ENCODE results near the gene NUP153.
"Not testable (repeated sequence)": the region's sequence is repeated elsewhere in the genome, so short reads cannot be mapped to it uniquely, and the experiment has no call there.

The NUP153 gene

DNA sequence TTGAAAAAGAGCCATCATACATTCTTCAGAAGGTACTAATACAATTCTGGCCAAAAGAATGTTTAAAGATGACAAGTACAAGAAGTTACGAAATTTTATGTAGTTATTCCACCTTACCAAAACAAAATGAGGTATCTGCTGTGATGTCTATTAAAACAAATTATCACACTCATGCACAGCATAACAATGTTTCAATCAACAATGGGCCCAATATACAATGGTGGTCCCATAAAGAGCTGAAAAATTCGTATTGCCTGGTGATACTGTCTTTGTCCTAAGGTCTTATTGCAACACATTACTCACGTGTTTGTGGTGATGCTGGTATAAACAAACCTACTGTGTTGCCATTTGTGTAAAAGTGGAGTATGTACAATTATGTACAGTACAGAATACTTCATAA lies 3.6 kb upstream of the NUP153 start:
- Histone ChIP-seq H3K79me2 (ENCODE audit: insufficient read depth, low read length) (peaks cover 10% of the 10 kb centered on the region), H3K9me3 (ENCODE audit: insufficient read depth, low read depth, low read length) (no peaks in the 10 kb centered on the region), H2AFZ (ENCODE audit: low read length) (no peak overlapping the region), H4K20me1 (ENCODE audit: insufficient read depth, low read length, poor library complexity, severe bottlenecking) (no peaks in the 10 kb centered on the region), H3F3A (ENCODE audit: low read depth) (peaks cover 7% of the 10 kb centered on the region; the same call in 1 of the 2 replicates), H3K36me3 (ENCODE audit: insufficient read depth, low read length) (no peaks in the 10 kb centered on the region), H3K4me3 (ENCODE audit: low read length, poor library complexity, severe bottlenecking) (no peak overlapping the region), H3K9me2 (replicated peaks; ENCODE audit: low read depth, low read length) (no peaks in the 10 kb centered on the region), H3K4me2 (ENCODE audit: low read depth, low read length, poor library complexity, severe bottlenecking) (no peak overlapping the region), H3K27me3 (ENCODE audit: insufficient read depth, low read length, poor library complexity, severe bottlenecking) (no peaks in the 10 kb centered on the region), H3K4me1 (ENCODE audit: insufficient read depth, low read length, poor library complexity, severe bottlenecking) (peaks cover 19% of the 10 kb centered on the region), H3K9ac (ENCODE audit: low read depth, low read length, poor library complexity, severe bottlenecking) (no peak overlapping the region)
- TF ChIP-seq EZH2phosphoT487 (IDR thresholded peaks at IDR 0.05; ENCODE audit: borderline replicate concordance): no peak
- TF ChIP-seq, protein P1, sequence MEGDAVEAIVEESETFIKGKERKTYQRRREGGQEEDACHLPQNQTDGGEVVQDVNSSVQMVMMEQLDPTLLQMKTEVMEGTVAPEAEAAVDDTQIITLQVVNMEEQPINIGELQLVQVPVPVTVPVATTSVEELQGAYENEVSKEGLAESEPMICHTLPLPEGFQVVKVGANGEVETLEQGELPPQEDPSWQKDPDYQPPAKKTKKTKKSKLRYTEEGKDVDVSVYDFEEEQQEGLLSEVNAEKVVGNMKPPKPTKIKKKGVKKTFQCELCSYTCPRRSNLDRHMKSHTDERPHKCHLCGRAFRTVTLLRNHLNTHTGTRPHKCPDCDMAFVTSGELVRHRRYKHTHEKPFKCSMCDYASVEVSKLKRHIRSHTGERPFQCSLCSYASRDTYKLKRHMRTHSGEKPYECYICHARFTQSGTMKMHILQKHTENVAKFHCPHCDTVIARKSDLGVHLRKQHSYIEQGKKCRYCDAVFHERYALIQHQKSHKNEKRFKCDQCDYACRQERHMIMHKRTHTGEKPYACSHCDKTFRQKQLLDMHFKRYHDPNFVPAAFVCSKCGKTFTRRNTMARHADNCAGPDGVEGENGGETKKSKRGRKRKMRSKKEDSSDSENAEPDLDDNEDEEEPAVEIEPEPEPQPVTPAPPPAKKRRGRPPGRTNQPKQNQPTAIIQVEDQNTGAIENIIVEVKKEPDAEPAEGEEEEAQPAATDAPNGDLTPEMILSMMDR (conservative IDR thresholded peaks at IDR 0.05; ENCODE audit: low read length): no peak

DNA sequence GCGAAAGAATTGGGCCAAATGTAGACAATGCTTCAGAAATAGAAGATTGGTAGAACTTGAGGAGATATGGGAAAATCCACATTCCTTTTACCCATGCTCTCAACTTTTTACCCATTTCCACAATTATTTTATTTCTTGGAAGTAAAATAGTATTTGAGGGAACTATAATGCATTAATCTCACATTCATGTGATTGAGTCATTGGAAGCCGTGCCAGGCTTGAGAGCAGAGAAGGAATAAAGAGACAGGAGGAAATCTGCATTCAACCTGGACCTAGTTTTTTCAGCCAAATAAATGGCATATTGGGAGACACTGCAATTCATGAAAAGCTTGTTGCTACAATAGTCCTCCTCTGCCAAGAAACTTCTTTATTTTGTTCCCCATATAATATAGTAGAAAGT lies 2.8 kb upstream of the NUP153 start:
- Histone ChIP-seq H2AFZ (ENCODE audit: low read length) (no peak overlapping the region), H3F3A (ENCODE audit: low read depth) (peaks cover 7% of the 10 kb centered on the region; the same call in 1 of the 2 replicates), H3K79me2 (ENCODE audit: insufficient read depth, low read length) (peaks cover 19% of the 10 kb centered on the region), H3K27me3 (ENCODE audit: insufficient read depth, low read length, poor library complexity, severe bottlenecking) (no peaks in the 10 kb centered on the region), H3K9me2 (replicated peaks; ENCODE audit: low read depth, low read length) (no peaks in the 10 kb centered on the region), H4K20me1 (ENCODE audit: insufficient read depth, low read length, poor library complexity, severe bottlenecking) (peaks cover 7% of the 10 kb centered on the region), H3K4me1 (ENCODE audit: insufficient read depth, low read length, poor library complexity, severe bottlenecking) (peaks cover 11% of the 10 kb centered on the region), H3K9ac (ENCODE audit: low read depth, low read length, poor library complexity, severe bottlenecking) (no peak overlapping the region), H3K36me3 (ENCODE audit: insufficient read depth, low read length) (no peaks in the 10 kb centered on the region), H3K4me2 (ENCODE audit: low read depth, low read length, poor library complexity, severe bottlenecking) (no peak overlapping the region), H3K4me3 (ENCODE audit: low read length, poor library complexity, severe bottlenecking) (no peak overlapping the region), H3K9me3 (ENCODE audit: insufficient read depth, low read depth, low read length) (no peaks in the 10 kb centered on the region)
- TF ChIP-seq EZH2phosphoT487 (IDR thresholded peaks at IDR 0.05; ENCODE audit: borderline replicate concordance): no peak
- TF ChIP-seq, protein P1 (conservative IDR thresholded peaks at IDR 0.05; ENCODE audit: low read length): no peak

DNA sequence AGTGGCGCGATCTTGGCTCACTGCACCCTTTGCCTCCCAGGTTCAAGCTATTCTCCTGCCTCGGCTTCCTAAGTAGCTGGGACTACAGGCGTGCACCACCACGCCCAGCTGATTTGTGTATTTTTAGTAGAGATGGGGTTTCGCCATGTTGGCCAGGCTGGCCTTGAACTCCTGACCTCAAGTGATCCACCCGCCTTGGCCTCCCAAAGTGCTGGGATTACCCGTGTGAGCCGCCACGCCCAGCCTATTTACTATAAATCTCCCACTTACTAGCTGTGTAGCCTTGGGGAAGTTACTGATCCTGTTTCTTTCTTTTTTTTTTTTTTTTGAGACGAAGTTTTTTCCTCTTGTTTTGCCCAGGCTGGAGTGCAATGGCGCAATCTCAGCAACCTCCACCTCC lies 1.3 kb upstream of the NUP153 start:
- not testable (repeated sequence) for H3K9ac ChIP-seq (ENCODE audit: low read depth, low read length, poor library complexity, severe bottlenecking); H3K9me2 ChIP-seq (replicated peaks; ENCODE audit: low read depth, low read length); H3K9me3 ChIP-seq (ENCODE audit: insufficient read depth, low read depth, low read length); H3K4me2 ChIP-seq (ENCODE audit: low read depth, low read length, poor library complexity, severe bottlenecking); H3F3A ChIP-seq (ENCODE audit: low read depth); H3K27me3 ChIP-seq (ENCODE audit: insufficient read depth, low read length, poor library complexity, severe bottlenecking); H3K36me3 ChIP-seq (ENCODE audit: insufficient read depth, low read length); H2AFZ ChIP-seq (ENCODE audit: low read length); H3K4me3 ChIP-seq (ENCODE audit: low read length, poor library complexity, severe bottlenecking)
- H3K79me2 ChIP-seq (ENCODE audit: insufficient read depth, low read length): peaks cover 33% of the 10 kb centered on the region
- peaks cover 13% of the 10 kb centered on the region for H3K4me1 ChIP-seq (ENCODE audit: insufficient read depth, low read length, poor library complexity, severe bottlenecking)
- peaks cover 21% of the 10 kb centered on the region for H4K20me1 ChIP-seq (ENCODE audit: insufficient read depth, low read length, poor library complexity, severe bottlenecking)

DNA sequence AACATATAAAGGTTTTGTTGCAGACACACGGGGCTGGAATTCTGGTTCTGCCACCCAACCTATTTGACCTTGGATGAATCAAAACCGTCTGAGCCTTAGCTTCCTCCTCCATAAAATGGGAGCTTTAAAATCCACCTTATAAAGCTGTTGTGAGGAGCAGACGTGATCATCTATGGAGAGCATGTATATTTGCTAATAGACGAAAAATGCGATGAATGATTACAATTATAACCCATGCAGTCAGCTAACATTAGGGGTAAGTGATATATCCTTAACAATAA lies 586 bp upstream of the NUP153 start:
- H4K20me1 ChIP-seq (ENCODE audit: insufficient read depth, low read length, poor library complexity, severe bottlenecking): peaks cover 28% of the 10 kb centered on the region
- H3K27me3 ChIP-seq (ENCODE audit: insufficient read depth, low read length, poor library complexity, severe bottlenecking): no peaks in the 10 kb centered on the region
- peak overlapping the region; percentile 99 for H3K4me2 ChIP-seq (ENCODE audit: low read depth, low read length, poor library complexity, severe bottlenecking)
- peak overlapping the region; percentile 95 for H3K9ac ChIP-seq (ENCODE audit: low read depth, low read length, poor library complexity, severe bottlenecking)
- no peaks in the 10 kb centered on the region for H3K9me3 ChIP-seq (ENCODE audit: insufficient read depth, low read depth, low read length)
- no peaks in the 10 kb centered on the region for H3K36me3 ChIP-seq (ENCODE audit: insufficient read depth, low read length)
- H3K4me1 ChIP-seq (ENCODE audit: insufficient read depth, low read length, poor library complexity, severe bottlenecking): peaks cover 15% of the 10 kb centered on the region
- peaks cover 7% of the 10 kb centered on the region; the same call in 1 of the 2 replicates for H3F3A ChIP-seq (ENCODE audit: low read depth)
- H3K9me2 ChIP-seq (replicated peaks; ENCODE audit: low read depth, low read length): no peaks in the 10 kb centered on the region
- H2AFZ ChIP-seq (ENCODE audit: low read length): peak overlapping the region; percentile 94
- TF ChIP-seq EZH2phosphoT487 (IDR thresholded peaks at IDR 0.05; ENCODE audit: borderline replicate concordance): no peak
- TF ChIP-seq, protein P1 (conservative IDR thresholded peaks at IDR 0.05; ENCODE audit: low read length): no peak
- peak overlapping the region; percentile 94 for H3K4me3 ChIP-seq (ENCODE audit: low read length, poor library complexity, severe bottlenecking)
- H3K79me2 ChIP-seq (ENCODE audit: insufficient read depth, low read length): peaks cover 40% of the 10 kb centered on the region
